Measurements from ENCODE around the gene PDXP.

- TF ChIP-seq CTCF (IDR thresholded peaks at IDR 0.05; ENCODE audit: low read depth, low read length, poor library complexity, severe bottlenecking) (no peak), EZH2phosphoT487 (IDR thresholded peaks at IDR 0.05; ENCODE audit: borderline replicate concordance, low read length) (no peak)
These were observed 49.0 kb upstream of the PDXP start for GRCh38 chr22:37609240-37610152.

Data from DOHH2 (cell line).